Activated naive CD4-positive, alpha-beta T cell (primary cell): ENCODE results near the gene KIF22.
"Not testable (repeated sequence)": the region's sequence is repeated elsewhere in the genome, so short reads cannot be mapped to it uniquely, and the experiment has no call there.

Source experiments
- DNase-seq, 4 experiments: peaks; one replicate each; lab custom pipeline; 2025; lab: John Stamatoyannopoulos, UW

Gene KIF22

DNA sequence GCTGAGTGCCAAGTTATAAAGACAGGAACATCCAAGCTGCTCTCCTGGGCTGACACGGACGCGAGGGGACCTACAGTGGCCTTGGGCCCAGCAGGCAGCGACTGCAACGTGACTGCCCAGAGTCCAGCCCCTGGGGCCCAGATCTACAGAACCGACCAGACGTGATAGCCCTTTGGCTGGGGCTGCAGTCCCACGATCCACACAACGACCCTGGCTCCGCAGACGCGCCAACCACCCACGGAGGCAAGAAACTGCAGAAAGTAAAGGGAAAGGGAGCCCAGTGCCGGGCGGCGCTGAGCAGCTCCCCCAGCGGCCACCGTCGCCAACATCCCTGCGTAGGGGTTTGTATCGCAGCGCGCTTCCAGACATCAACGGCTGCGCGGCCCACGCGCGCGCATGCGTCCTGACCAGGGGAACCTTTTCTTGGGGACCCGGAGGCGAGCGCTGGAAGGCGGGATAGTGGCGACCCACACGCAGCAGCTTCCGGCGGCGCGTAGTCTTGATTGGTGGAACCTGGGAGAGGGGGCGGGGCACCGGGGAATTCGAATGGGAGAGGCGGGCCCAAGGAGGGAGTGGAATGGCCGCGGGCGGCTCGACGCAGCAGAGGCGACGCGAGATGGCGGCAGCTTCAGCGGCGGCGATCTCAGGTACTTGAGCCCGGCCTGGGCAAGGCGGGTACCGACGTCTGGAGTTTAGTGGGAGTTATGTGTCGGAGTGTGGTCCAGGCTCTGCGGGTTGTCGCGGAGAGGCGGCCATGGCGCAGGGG is at the start of gene KIF22:
Gene KIF22, plus strand, starts transcription at position 569 of the 766 bp plus-strand sequence. Its CDS starts 9 bp downstream, at position 578.
- peak; percentile 99 to 100 (median 99) for DNase-seq

DNA sequence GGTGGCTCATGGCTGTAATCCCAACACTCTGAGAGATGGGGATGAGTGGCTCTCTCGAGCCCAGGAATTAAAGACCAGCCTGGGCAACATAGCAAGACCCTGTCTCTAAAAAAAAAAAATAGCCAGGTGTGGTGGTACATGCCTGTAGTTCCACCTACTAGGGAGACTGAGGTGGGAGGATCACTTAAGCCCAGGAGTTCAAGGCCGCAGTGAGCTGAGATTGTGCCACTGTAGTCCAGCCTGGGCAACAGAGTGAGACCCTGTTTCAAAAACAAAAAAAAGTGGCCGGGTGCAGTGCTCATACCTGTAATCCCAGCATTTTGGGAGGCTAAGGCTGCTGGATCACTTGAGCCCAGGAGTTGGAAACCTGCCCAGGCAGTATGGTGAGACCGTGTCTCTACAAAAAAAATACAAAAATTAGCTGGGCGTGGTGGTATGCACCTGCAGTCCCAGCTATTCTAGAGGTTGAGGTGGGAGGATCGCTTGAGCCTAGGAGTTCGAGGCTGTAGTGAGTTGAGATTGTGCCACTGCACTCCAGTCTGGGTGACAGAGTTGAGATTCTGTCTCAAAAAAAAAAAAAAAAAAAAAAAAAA is 47.8 kb upstream of the KIF22 start:
- DNase-seq: no peak

DNA sequence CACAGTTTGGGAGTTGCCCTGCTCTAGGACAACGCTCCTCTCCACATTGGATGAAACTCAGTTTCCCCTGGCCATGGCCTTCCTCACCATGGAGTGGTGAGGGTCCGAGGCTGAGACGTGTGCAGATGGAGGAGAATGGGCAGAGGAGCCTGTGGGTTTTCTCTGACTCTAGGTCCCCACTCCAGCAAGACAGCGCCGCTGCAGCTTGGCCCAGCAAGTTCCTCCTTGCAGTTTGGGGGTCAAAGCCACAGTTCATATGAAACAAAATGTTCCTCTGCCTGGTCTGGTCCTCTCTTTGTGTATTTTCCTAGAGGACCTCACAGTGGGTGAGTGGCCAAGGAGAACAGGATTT is 47.1 kb upstream of the KIF22 start:
- DNase-seq: no peak

DNA sequence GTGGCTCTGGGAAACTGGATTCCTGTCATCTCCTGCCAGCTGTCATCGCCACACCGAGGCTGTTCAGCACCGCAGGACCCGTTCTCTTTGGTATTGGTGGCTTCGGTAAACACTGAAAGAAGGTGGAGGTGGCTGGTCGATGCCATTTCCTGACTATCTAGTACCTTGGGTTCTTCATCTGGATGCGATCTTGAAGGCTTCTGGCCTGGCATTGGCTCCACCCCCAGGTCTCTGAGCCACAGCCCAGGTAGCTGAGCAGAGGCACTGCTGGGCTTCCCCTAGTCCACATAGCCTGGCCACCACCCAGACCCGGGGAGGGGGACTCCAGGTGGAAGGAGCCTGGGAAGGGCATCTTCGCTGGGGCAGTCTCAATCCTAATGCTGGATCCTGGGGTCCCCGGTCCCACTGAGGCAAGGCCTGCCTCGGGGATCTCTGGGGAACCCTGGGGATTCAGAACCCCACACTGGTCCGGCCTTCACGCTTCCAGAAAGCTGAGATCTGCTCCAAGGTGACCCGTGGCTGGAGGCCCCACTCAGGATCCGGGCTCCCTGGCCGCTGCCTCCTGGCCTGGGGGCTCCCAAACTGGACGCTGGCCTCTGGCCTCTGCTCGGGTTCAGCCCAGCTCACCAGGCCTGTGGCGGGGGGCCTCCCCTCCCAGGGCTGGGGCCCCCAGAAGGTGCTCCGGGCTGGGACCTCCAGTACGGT is 46.6 kb upstream of the KIF22 start:
- DNase-seq: peak in 1 of 4 experiments; percentile 31

DNA sequence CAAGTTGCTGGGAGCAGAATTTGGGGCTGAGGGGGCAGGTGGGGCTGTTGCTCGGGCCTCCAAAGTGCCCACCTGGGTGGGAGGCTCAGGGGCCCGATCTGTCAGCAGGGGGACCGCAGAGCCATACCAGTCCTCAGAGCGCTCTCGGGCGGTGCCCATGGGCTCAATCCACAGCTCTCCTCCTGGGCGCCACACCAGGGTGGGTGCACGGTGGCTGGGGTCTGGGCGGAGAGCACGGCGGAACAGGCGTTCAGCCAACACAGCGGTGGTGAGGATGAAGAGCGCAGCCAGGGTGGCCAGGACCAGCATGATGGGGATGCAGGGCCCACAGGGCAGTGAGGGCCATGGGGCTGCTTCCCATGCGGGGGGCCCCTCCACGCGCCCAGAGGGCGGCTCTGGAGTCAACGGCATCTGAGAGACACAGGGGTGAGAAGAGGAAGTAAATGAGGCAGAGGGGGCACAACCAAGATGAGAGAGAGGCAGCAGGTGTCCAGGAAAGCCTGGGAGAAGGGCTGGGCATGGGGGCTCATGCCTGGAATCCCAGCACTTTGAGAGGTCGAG is 45.9 kb upstream of the KIF22 start:
- no peak for DNase-seq

DNA sequence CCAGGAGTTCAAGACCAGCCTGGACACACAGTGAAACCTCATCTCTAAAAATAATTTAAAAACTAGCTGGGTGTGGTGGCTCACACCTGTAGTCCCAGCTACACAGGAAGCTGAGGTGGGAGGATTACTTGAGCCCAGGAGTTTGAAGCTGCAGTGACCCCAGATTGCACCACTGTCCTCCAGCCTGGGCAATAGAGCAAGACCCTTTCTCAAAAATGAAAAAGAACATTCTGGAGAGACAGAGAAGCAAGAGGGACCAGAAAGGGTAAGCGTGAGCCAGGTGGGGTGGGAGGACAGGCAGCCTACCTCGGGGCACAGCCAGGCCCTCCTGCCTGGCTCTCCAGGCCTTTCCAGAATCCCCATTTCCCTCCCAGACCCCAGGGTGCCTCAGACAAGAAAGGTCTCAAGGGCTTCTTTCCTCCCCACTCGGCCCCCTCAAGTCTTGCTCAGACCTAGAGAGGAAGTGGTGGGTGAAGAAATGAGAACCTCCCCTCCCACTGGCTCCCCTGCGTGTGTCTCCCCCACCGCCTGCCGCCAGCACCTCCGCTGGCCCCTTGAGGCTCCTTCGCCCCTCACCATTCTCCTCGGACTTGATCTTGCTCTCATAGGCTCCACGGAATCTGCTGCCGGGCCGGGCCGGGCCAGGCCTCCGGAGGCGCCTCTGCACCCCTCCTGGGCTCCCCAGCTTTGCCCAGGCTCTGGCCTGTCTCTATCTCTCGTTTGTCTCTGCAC is 45.3 kb upstream of the KIF22 start:
- peak in 2 of 4 experiments; percentile 45 to 47 for DNase-seq

DNA sequence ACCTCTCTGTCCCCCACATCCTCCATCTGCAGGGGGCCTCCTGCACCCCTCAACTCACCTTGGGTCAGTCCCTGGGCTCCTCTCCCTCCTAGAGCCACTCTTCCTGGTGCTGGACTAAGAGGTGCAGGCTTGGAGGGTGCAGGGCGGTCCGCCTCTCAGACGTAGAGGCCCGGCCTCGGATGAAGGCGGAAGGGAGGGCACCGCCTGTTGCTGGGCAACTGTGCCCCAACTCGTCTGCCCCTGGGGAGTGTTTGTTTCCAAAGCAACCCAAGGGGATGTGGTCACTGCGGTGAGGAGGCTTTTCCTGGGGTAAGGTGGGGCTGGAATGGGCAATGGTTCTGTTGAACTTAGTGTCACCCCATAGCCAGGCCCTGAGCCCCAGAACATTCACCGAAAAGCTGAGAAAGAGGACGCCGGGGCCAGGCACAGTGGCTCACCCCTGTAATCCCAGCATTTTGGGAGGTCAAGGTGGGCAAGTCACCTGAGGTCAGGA is 44.7 kb upstream of the KIF22 start, which contains the start of gene C16orf54:
Gene C16orf54, minus strand, starts transcription at position 138 of the 493 bp plus-strand sequence. CDS start 1,039 bp downstream, outside the sequence.
- peak; percentile 34 to 85 (median 60) for DNase-seq

DNA sequence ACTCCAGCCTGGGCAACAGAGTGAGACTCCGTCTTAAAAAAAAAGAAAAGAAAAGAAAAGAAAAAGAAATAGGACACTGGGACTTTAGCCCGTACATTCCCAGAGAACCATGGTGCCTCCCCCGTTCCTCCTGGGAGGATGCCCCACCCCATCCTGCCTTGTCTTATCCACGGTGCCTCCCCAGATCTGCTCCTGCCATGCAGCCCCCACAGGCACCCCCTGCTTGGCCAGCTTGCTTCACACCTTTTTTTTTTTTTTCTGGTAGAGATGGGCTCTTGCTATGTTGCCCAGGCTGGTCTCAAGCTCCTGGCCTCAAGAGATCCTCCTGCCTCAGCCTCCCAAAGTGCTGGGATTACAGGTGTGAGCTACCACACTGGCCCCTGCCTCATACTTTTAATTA is 44.0 kb upstream of the KIF22 start:
- DNase-seq: not testable (repeated sequence)

DNA sequence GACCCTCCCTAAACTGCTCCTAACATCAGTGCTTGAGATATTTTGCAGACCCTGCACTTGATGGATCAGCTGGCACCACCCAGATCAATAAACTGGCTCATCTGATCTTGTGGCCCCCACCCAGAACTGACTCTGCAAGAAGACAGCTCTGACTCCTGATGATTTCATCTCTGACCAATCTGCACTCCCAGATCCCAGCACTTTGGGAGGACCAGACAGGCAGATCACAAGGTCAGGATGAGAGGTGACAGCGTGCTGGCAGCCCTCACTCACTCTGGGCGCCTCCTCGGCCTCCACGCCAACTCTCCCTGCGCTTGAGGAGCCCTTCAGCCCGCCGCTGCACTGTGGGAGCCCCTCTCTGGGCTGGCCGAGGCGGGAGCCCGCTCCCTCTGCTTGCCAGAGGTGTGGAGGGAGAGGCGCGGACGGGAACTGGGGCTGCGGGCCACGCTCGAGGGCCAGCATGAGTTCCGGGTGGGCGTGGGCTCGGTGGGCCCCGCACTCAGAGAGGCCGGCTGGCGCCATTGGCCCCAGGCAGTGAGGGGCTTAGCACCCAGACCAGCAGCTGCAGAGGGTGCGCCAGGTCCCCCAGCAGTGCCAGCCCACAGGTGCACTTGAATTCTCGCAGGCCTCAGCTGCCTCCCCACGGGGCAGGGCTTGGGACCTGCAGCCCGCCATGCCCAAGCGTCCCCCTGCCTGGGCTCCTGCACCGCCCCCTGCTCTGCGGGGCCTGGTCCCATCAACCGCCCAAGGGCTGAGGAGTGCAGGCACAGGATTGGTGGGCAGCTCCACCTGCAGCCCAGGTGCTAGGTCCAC is 42.4 kb upstream of the KIF22 start:
- no peak for DNase-seq

DNA sequence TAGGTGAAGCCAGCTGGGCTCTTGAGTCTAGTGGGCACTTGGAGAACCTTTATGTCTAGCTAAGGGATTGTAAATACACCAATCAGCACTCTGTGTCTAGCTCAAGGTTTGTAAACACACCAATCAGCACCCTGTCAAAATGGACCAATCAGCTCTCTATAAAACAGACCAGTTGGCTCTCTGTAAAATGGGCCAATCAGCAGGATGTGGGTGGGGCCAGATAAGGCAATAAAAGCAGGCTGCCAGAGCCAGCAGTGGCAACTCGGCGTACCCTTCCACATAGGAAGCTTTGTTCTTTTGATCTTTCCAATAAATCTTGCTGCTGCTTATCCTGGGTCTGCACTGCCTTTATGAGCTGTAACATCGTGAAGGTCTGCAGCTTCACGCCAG is 41.8 kb upstream of the KIF22 start:
- DNase-seq: not testable (repeated sequence)

DNA sequence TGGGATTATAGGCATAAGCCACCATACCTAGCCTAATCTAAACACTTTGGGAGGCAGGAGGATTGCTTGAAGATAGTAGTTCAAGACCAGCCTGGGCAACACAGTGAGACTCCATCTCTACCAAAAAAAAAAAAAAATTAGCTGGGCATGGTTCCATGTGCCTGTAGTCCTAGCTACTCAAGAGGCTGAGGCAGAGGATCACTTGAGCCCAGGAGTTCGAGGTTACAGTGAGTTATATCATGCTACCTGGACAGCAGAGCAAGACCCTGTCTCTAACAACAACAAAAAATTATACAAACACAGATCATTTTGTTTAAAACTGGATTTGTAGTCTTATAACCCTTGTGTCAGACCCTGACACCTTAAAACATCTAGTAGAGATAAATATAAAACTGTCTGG is 37.0 kb upstream of the KIF22 start:
- no peak for DNase-seq

DNA sequence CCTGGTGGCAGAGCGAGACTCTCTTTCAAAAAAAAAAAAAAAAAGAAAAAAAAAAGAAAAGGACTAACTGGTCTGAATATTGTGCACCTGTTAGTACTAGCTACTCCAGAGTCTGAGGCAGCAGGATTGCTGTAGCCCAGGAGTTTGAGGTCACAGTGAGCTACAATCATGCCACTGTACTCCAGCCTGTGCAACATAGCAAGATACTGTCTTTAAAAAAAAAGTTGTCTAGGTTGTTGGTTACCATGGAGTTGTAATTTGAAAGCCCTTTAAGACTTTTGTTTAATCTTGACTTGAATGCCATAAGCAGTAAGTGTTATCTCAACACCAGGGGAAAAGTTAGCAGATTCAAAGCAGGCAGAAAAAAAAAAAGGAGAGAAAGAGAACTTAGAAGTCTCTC is 33.9 kb upstream of the KIF22 start:
- no peak for DNase-seq

DNA sequence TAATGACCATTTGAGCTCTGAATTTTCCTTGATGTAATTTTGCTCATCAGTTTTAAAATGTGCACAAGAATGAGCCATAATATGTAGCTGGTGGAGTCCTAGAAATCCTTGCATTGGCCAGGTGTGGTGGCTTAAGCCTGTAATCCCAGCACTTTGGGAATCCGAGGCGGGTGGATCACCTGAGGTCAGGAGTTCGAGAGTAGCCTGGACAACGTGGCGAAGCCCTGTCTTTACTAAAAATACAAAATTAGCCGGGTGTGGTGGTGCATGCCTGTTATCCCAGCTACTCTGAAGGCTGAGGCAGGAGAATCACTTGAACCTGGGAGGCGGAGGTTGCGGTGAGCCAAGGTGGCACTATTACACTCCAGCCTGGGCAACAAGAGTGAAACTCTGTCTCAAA is 33.5 kb upstream of the KIF22 start:
- not testable (repeated sequence) for DNase-seq

DNA sequence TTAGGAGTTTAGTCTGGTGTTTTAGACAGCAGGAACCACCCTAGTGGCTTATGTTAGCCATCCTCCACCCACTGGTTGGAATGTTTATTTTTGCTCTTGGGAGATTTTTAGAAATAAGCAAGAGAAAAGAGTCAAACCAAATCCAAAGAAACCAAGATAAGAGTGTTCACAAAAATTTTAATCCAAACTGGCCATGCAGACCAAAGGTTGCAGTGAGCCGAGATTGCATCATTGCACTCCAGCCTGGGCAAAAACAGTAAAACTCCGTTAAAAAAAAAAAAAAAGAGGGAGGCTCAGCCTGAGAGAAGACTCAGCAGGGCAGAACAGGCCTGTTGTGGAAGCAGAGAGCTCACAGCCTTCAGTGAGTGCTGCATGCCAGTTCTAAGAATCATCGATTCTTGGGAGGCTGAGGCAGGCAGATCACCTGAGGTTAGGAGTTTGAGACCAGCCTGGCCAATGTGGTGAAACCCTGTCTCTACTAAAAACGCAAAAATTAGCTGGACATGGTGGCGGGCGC is 32.5 kb upstream of the KIF22 start:
- no peak for DNase-seq

DNA sequence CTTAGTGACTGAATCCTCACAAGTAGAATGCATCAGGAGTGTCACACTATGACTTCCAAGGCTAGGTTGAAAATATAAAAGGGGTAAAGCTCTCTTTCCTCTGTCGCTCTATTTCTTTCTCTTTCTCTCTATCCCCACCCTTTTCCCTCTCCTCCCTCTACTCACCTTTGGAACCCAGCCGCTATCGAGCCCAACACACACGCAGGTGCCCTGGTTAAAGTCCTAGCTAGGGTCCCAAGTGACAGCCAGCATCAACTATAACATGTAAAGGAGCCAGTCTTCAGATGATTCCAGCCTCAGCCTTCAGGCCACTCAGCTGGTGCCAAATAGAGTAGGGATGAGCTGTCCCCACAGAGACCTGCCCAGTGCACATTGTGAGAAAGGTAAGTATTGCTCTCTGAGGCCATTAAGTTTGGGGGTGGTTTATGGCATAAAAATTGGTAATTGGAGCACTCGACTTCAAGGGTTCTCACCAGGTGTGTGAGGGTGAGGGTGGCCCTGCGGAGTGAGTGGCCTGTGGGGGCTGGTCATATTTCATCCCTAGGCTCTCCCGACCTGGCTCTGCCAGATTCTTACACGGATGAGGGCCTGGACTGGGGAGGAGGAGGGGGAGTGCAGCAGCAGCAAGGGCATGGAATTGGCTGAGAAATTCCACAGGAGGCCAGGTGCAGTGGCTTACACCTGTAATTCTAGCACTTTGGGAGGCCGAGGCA is 29.8 kb upstream of the KIF22 start:
- no peak for DNase-seq

DNA sequence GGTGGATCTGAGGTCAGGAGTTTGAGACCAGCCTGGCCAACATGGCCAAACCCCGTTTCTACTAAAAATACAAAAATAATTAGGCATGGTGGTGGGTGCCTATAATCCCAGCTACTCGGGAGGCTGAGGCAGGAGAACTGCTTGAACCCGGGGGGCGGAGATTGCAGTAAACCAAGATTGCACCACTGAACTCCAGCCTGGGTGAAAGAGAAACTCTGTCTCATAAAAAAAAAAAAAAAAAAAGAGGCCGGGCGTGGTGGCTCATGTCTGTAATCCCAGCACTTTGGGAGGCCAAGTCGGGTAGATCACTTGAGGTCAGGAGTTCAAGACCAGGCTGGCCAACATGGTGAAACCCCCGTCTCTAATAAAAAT is 29.3 kb upstream of the KIF22 start:
- not testable (repeated sequence) for DNase-seq

DNA sequence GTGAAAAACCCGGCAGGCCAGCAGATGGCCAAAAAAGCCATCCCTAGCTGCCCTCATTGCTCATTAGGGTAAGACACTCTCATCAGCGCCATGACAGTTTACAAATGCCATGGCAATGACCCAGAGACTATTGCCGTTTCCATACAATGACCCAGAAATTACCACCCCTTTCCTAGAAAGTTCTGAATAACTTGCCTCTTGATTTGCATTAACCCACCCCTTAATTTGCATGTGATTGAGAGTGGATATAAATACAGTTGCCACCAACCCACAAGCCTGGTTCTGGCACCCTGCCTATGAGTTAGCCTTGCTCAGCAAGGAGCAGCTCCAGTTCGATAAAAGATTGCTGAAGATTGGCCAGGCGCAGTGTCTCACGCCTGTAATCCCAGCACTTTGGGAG is 28.7 kb upstream of the KIF22 start:
- DNase-seq: no peak

DNA sequence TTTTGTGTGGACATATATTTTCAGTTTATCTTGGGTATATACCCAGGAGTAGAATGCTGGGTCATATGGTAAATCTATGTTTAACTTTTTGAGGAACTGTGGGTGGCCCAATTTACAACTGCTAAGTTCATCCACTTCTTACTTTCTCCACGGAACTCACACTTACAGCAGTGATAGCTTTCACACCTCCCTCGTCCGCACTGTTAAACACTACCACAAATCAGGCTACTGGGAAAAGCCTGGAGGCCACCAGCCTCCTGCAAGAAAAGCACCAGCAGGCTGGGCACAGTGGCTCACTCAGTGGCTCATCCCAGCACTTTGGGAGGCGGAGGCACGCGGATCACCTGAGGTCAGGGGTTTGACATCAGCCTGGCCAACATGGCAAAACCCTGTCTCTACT is 27.2 kb upstream of the KIF22 start:
- no peak for DNase-seq

DNA sequence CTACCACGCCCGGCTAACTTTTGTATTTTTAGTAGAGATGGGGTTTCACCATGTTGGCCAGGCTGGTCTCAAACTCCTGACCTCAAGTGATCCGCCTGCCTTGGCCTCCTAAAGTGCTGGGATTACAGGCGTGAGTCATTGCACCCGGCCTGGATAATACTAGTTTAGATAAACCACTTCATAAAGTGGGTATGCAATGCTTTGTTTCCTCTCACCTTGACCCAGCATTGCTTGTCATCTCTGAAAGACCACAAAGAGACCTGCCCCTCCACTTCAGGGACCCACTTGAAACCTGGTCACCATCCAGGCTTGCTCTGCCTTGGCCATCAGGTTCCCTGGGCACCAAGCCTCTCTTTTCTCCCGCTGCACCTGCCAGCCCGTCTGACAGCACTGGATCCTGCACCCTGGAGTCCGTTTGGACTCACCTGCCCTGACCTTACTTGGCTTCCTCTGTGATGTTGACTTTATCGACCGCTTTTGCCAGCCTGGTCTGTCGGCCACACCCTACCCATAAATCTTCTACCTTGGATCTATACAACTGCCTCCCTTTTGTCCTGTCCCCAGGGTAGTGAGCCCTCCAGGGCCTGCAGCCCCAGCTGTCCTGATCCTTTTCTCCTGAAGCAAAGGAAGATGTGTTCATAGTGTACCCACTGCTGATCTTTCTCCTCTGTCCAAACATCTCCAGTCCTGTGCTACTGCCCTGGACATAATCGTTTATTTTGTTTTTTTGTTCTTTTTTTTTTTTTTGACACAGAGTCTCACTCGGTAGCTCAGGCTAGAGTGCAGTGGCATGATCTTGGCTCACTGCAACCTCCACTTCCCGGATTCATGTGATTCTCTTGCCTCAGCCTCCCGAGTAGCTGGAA is 25.2 kb upstream of the KIF22 start:
- no peak for DNase-seq
